Prostate gland (tissue), 2 donors: ENCODE measurements around the gene PRTG.

Experiments used
- CTCF ChIP-seq, 4 experiments: fragments of 200-600 bp in 2 of 4; fragments of 450-650 bp in 2 of 4; sonication (generic) in 2 of 4; IDR thresholded peaks; 1 replicate in 3 of 4; 2 replicates in 1 of 4; pipeline ENCODE4 v1.5.1; 2016 to 2019; ENCODE audit warnings: antibody characterized with exemption in 4 of 4, mild to moderate bottlenecking in 2 of 4, moderate library complexity in 2 of 4
- POLR2A ChIP-seq: fragments of 450-650 bp; IDR thresholded peaks from one replicate; pipeline ENCODE4 v1.6.1; 2016; ENCODE audit warnings: antibody characterized with exemption, mild to moderate bottlenecking
- POLR2AphosphoS5 ChIP-seq: sonication (generic); formaldehyde crosslinking; IDR thresholded peaks from one replicate; pipeline ENCODE4 v1.6.1; 2017; ENCODE audit warnings: antibody characterized with exemption

GRCh38 chr15:55715355-55716076 lies 27.4 kb downstream of the PRTG start:
- no peak for TF ChIP-seq POLR2A
- TF ChIP-seq CTCF (IDR thresholded peaks at IDR 0.05) = no peak
- no peak for TF ChIP-seq POLR2AphosphoS5
